Tibial nerve (tissue), 3 donors: ENCODE data around the gene NOP16.

ENCODE experiments used
- POLR2A ChIP-seq, 2 donors: fragments of 450-650 bp; IDR thresholded peaks; one replicate each; pipeline ENCODE4 v1.6.1; 2017; ENCODE audit warnings: antibody characterized with exemption in 2 of 2, mild to moderate bottlenecking in 2 of 2, moderate library complexity in 2 of 2
- TF ChIP-seq, protein P1 (sequence below), 5 experiments: fragments of 200-600 bp in 3 of 5; fragments of 450-650 bp in 2 of 5; sonication (generic) in 3 of 5; IDR thresholded peaks; one replicate each; pipeline ENCODE4 v1.5.1; 2016 to 2019; ENCODE audit warnings: antibody characterized with exemption in 5 of 5, mild to moderate bottlenecking in 3 of 5, moderate library complexity in 2 of 5

DNA sequence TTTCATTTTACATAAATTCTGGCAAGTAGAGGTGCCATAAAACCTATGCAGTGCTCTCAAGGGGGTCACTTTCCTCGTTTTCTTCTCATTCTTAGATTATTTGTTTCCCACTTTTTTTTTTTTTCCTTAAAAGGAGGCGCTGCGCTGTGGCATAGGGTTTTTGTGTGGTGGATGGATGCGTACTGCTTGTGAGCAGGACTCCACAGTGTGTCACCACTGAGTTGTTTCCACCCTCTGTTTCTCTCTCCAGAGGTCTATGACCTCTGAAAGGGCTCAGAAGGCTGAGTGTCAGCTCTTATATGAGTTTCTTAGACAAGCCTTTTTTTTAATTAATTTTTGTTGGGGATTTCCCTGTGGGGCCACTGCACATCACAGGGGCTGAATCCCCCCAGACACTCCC is 41.6 kb upstream of the NOP16 start:
- TF ChIP-seq, protein P1, sequence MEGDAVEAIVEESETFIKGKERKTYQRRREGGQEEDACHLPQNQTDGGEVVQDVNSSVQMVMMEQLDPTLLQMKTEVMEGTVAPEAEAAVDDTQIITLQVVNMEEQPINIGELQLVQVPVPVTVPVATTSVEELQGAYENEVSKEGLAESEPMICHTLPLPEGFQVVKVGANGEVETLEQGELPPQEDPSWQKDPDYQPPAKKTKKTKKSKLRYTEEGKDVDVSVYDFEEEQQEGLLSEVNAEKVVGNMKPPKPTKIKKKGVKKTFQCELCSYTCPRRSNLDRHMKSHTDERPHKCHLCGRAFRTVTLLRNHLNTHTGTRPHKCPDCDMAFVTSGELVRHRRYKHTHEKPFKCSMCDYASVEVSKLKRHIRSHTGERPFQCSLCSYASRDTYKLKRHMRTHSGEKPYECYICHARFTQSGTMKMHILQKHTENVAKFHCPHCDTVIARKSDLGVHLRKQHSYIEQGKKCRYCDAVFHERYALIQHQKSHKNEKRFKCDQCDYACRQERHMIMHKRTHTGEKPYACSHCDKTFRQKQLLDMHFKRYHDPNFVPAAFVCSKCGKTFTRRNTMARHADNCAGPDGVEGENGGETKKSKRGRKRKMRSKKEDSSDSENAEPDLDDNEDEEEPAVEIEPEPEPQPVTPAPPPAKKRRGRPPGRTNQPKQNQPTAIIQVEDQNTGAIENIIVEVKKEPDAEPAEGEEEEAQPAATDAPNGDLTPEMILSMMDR (IDR thresholded peaks at IDR 0.05): no peak
- TF ChIP-seq POLR2A (IDR thresholded peaks at IDR 0.05): no peak
